Stimulated activated memory B cell treated with anti-CD40 and anti-IgM and Interleukin-4, amounts not matched to agents 10 μg/mL and 1 μg/mL and 100 μg/mL, for 72 hours (primary cell): Measurements from ENCODE around the gene LY6G5C.

Experiments used
- ATAC-seq: fragments of 150-1000 bp; cut with Tn5 transposase; 2 replicates; pipeline ENCODE4 v1.10.0; 2021
- H3K27ac Mint-ChIP-seq: one replicate; pipeline ENCODE4 v1.8.0; 2022; ENCODE audit warnings: mild to moderate bottlenecking, mixed read lengths
- H3K27me3 Mint-ChIP-seq: one replicate; pipeline ENCODE4 v1.8.0; 2022; ENCODE audit warnings: mixed read lengths
- H3K36me3 Mint-ChIP-seq: one replicate; pipeline ENCODE4 v1.8.0; 2022; ENCODE audit warnings: mixed read lengths
- H3K4me1 Mint-ChIP-seq: one replicate; pipeline ENCODE4 v1.8.0; 2022; ENCODE audit warnings: mixed read lengths
- H3K4me3 Mint-ChIP-seq: one replicate; pipeline ENCODE4 v1.8.0; 2022; ENCODE audit warnings: mild to moderate bottlenecking, moderate library complexity, mixed read lengths
- H3K9me3 Mint-ChIP-seq: one replicate; pipeline ENCODE4 v1.8.0; 2022; ENCODE audit warnings: mixed read lengths

Gene LY6G5C

DNA sequence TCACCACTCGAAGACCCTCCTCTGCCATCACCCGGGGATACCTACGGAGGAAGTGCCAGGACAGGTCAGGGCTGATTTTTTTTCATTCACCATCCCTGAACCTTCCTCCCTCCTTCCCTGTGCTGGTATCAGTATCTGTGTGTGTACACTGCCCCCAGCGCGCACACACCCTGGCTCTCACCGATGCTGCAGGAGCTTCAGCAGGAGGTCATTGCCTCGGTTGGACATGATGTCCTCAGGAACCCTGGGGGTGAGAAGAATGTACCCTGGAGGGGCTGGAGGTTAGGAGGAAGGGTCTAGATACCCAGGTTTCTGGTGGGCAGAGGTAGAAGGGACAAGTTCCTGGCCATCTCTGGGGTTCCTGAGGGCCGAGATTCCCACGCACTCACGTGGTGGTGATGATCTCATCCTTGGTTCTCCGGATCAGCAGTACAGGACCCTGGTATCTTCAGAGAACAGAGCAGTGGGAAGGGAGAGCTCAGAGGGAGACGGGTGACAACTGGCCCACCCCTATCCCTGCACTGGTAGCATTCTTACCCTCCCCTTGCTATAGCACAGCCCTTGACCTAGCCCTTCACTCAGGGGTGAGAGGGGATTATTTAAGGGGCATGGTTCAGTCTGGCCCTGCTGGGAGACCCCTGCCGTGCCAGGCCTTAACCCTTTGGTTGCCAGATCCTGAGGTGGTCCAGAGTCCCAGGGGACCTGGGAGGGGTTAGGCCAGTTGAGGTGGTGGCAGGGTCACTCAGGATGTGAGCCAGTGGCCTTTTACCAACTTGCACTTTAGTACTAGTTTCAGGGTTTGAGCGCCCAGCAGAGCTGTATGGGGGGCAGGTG lies 7.2 kb upstream of the LY6G5C start:
- H3K9me3 Mint-ChIP-seq: no peaks in the 10 kb centered on the region
- ATAC-seq: no peak
- no peak overlapping the region for H3K27ac Mint-ChIP-seq
- no peak overlapping the region for H3K4me3 Mint-ChIP-seq
- peaks cover 57% of the 10 kb centered on the region for H3K36me3 Mint-ChIP-seq
- no peaks in the 10 kb centered on the region for H3K27me3 Mint-ChIP-seq
- H3K4me1 Mint-ChIP-seq: peaks cover 27% of the 10 kb centered on the region

DNA sequence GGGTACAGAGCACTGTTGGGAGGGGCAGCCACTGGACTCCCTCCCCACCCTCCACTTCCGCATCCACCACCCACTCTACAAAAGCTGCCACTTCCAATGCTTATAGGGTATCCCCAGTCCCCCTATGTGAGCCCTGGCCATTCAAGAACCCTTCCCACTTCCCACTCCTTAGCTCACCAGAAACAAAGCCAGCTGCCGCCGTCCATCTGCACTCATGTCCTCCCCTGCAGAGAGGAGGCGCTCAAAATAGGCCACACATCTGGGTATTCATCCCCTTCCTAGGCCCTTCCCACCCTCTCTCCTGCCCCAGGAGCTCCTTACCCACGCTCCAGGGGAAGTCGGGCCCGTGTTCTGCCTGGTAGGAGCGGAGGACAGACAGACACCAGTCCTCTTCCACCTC lies 6.5 kb upstream of the LY6G5C start:
- H3K9me3 Mint-ChIP-seq: no peaks in the 10 kb centered on the region
- no peaks in the 10 kb centered on the region for H3K27me3 Mint-ChIP-seq
- H3K36me3 Mint-ChIP-seq: peaks cover 53% of the 10 kb centered on the region
- no peak overlapping the region for H3K4me3 Mint-ChIP-seq
- H3K27ac Mint-ChIP-seq: no peak overlapping the region
- no peak for ATAC-seq
- peaks cover 23% of the 10 kb centered on the region for H3K4me1 Mint-ChIP-seq

- no peak overlapping the region for H3K27ac Mint-ChIP-seq
- H3K27me3 Mint-ChIP-seq: no peaks in the 10 kb centered on the region
- peaks cover 27% of the 10 kb centered on the region for H3K4me1 Mint-ChIP-seq
- H3K4me3 Mint-ChIP-seq: no peak overlapping the region
- ATAC-seq: no peak
- H3K36me3 Mint-ChIP-seq: peaks cover 48% of the 10 kb centered on the region
- no peaks in the 10 kb centered on the region for H3K9me3 Mint-ChIP-seq
These were observed 5.6 kb upstream of the LY6G5C start for GRCh38 chr6:31686483-31686882.

- Mint-ChIP-seq H3K4me3 (no peak overlapping the region), H3K27ac (peak overlapping the region; percentile 22), H3K4me1 (peaks cover 18% of the 10 kb centered on the region), H3K36me3 (peaks cover 24% of the 10 kb centered on the region), H3K27me3 (no peaks in the 10 kb centered on the region), H3K9me3 (no peaks in the 10 kb centered on the region)
- no peak for ATAC-seq
These were observed 2.7 kb upstream of the LY6G5C start for GRCh38 chr6:31683591-31683990.

GRCh38 chr6:31681135-31681671 lies 336 bp upstream of the LY6G5C start:
- ATAC-seq: peak; percentile 58

GRCh38 chr6:31677955-31678354 lies 2.9 kb downstream of the LY6G5C start:
- no peak overlapping the region for H3K4me3 Mint-ChIP-seq
- H3K9me3 Mint-ChIP-seq: no peaks in the 10 kb centered on the region
- peaks cover 6% of the 10 kb centered on the region for H3K36me3 Mint-ChIP-seq
- no peaks in the 10 kb centered on the region for H3K27me3 Mint-ChIP-seq
- peak overlapping the region; percentile 6 for H3K27ac Mint-ChIP-seq
- no peak for ATAC-seq
- peaks cover 37% of the 10 kb centered on the region for H3K4me1 Mint-ChIP-seq

More at GRCh38 chr6:31681135-31681671, 336 bp upstream of the LY6G5C start:
- Mint-ChIP-seq H3K27me3 (no peaks in the 10 kb centered on the region), H3K36me3 (peaks cover 9% of the 10 kb centered on the region), H3K4me1 (peaks cover 35% of the 10 kb centered on the region), H3K9me3 (no peaks in the 10 kb centered on the region), H3K27ac (peak overlapping the region; percentile 47), H3K4me3 (peak overlapping the region; percentile 77)

- Mint-ChIP-seq H3K4me1 (peaks cover 37% of the 10 kb centered on the region), H3K9me3 (no peaks in the 10 kb centered on the region), H3K36me3 (peaks cover 16% of the 10 kb centered on the region), H3K27me3 (no peaks in the 10 kb centered on the region), H3K27ac (peak overlapping the region; percentile 67), H3K4me3 (no peak overlapping the region)
- ATAC-seq: no peak
These were observed 4.0 kb downstream of the LY6G5C start for GRCh38 chr6:31676904-31677303.

- ATAC-seq: peak; percentile 50
- peaks cover 19% of the 10 kb centered on the region for H3K36me3 Mint-ChIP-seq
- H3K9me3 Mint-ChIP-seq: no peaks in the 10 kb centered on the region
- H3K4me1 Mint-ChIP-seq: peaks cover 33% of the 10 kb centered on the region
- H3K27me3 Mint-ChIP-seq: no peaks in the 10 kb centered on the region
- peak overlapping the region; percentile 67 for H3K27ac Mint-ChIP-seq
- H3K4me3 Mint-ChIP-seq: no peak overlapping the region
These were observed 4.5 kb downstream of the LY6G5C start for GRCh38 chr6:31676322-31676903.

GRCh38 chr6:31669676-31670075 lies 11.2 kb downstream of the LY6G5C start, which contains the start of gene LY6G5B:
Gene LY6G5B, plus strand, starts transcription at chr6:31669976. Its CDS starts 975 bp downstream, at chr6:31670951.
- Mint-ChIP-seq H3K4me3 (no peak within 1 kb of the TSS), H3K9me3 (no peaks in the 10 kb centered on the region), H3K27ac (no peak within 1 kb of the TSS), H3K4me1 (peaks cover 28% of the 10 kb centered on the region), H3K36me3 (peaks cover 58% of the 10 kb centered on the region), H3K27me3 (no peaks in the 10 kb centered on the region)
- no peak for ATAC-seq

- Mint-ChIP-seq H3K27ac (peak overlapping the region; percentile 98), H3K4me1 (peaks cover 60% of the 10 kb centered on the region), H3K4me3 (peak overlapping the region; percentile 95), H3K9me3 (no peaks in the 10 kb centered on the region), H3K36me3 (peaks cover 65% of the 10 kb centered on the region), H3K27me3 (no peaks in the 10 kb centered on the region)
- ATAC-seq: no peak
These were observed 14.4 kb downstream of the LY6G5C start for GRCh38 chr6:31666337-31666965.

DNA sequence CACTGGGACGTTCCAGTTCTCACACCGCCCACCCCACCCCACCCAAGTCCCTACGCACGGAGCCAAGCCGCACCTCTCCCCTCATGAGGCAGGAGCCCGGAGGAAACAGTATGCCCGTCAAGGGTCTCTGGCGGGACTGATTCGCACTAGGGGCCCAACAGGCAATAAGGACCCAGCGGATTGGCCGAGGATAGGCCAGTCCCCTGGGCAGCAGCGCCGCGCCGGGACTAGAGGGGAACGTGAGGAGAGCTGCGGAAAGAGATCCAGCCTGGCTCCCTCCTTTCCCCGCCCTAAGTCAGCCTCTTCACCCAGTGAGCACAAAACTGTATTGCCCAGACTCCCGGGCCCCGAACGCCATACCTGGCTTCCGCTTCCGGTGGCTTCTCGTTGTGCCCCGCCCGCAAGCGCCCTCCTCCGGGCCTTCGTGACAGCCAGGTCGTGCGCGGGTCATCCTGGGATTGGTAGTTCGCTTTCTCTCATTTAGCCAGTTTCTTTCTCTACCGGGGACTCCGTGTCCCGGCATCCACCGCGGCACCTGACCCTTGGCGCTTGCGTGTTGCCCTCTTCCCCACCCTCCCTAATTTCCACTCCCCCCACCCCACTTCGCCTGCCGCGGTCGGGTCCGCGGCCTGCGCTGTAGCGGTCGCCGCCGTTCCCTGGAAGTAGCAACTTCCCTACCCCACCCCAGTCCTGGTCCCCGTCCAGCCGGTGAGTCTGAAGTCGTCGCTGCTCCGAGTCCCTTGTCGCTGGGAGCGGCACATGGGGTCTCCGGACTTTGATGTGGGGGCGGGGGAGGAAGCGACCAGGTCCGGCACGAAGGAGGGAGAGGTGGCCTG lies 15.1 kb downstream of the LY6G5C start, which contains the start of gene CSNK2B:
TSS of gene CSNK2B (plus strand) at position 580 of the 836 bp plus-strand sequence. CDS start 752 bp downstream, outside the sequence.
- H3K27ac Mint-ChIP-seq: peak within 1 kb of the TSS; percentile 98
- H3K4me1 Mint-ChIP-seq: peaks cover 67% of the 10 kb centered on the region
- no peaks in the 10 kb centered on the region for H3K27me3 Mint-ChIP-seq
- no peaks in the 10 kb centered on the region for H3K9me3 Mint-ChIP-seq
- peaks cover 57% of the 10 kb centered on the region for H3K36me3 Mint-ChIP-seq
- peak; percentile 94 for ATAC-seq
- peak within 1 kb of the TSS; percentile 95 for H3K4me3 Mint-ChIP-seq

DNA sequence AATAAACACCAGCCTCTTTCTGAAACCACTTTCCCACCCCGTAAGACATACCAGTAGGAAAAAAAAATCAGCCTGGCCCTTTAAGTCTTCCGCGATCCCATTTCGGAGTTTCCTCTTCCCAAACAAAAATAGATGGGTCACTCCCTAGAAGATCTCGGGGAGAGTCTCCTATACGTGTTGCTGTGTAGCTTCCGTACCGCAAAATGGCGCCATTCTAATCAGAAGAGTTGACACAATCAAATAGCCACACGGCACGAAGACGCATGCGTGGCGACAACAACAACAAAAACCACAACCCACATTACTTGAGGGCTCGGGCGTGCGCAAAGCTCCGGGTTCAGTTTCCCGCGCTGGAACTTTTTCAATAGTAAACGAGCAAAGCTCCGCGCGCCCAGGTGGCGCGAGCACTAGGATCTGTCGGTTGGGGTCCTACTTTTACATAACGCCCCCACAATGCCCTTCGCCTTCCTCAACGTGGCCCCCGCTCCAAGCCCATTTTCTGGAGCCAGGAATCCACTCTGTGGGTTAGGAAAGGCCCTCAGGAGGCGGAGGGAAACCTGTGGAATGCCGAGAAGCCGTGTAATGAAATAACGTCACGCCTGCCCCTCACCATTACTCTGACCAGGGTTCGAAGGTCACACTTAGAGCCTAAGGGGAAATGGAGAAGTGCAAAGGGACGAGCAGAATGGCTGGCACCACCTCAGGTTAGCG lies 15.9 kb downstream of the LY6G5C start, which contains the start of gene GPANK1:
TSS of gene GPANK1 (minus strand) at position 208 of the 711 bp plus-strand sequence. CDS start 519 bp downstream, outside the sequence.
- peak; percentile 60 for ATAC-seq
- peak within 1 kb of the TSS; percentile 98 for H3K27ac Mint-ChIP-seq
- peaks cover 71% of the 10 kb centered on the region for H3K4me1 Mint-ChIP-seq
- H3K9me3 Mint-ChIP-seq: no peaks in the 10 kb centered on the region
- peak within 1 kb of the TSS; percentile 95 for H3K4me3 Mint-ChIP-seq
- H3K36me3 Mint-ChIP-seq: peaks cover 53% of the 10 kb centered on the region
- H3K27me3 Mint-ChIP-seq: no peaks in the 10 kb centered on the region

DNA sequence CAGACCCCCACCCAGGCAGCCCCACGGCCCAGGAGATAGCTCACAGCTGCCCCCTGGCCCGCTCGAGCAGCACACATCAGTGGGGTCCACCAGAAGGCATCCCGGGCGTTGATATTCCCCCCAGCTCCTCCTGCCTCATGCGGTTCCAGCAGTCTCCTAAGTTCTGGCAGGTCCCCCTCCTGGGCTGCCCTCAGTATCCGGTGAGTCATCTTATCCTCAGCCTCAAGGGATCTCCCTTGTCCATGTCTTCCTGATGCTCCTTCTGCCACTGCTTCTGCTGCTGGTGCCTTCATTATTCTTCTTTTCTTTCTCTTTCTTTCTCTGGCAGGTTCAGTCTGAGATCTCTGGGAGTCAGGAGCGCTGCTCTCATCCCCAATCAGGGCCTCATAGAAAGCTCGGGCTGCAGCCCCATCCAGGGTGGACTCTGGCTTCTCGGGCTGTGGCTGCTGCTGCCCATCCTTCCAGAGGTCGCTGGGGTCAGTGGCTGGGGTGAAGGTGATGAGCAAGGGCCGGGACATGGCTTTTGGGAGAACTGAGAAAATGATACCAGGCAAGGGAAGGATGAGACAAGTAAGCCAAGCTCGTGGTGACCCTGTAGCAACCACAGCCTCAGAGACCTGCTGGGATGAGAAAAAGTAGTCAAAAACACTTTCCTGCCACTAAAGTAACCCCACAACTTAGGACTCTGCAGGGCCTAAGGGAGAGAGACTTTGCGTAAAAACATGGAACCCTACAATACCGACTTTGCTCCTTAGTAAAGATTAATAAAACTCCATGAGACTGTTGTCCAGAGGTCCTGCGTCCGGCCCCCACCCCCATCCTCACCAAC lies 16.7 kb downstream of the LY6G5C start:
- Mint-ChIP-seq H3K9me3 (no peaks in the 10 kb centered on the region), H3K27me3 (no peaks in the 10 kb centered on the region), H3K4me3 (peak overlapping the region; percentile 95), H3K36me3 (peaks cover 60% of the 10 kb centered on the region), H3K27ac (peak overlapping the region; percentile 98), H3K4me1 (peaks cover 79% of the 10 kb centered on the region)
- no peak for ATAC-seq
